ENCODE data around the gene MYO5A.

Gene MYO5A

GRCh38 chr15:52415628-52416027, 113.1 kb downstream of the MYO5A start:
- FAIRE-seq, result no peak

GRCh38 chr15:52414936-52415335, 113.7 kb downstream of the MYO5A start:
- no peak for FAIRE-seq

GRCh38 chr15:52408823-52409222, 119.9 kb downstream of the MYO5A start:
- no peak for FAIRE-seq

GRCh38 chr15:52407374-52407773, 121.3 kb downstream of the MYO5A start:
- no peak for FAIRE-seq

GRCh38 chr15:52406601-52407000, 122.1 kb downstream of the MYO5A start:
- FAIRE-seq, result no peak

GRCh38 chr15:52405856-52406255, 122.8 kb downstream of the MYO5A start:
- FAIRE-seq, result no peak

GRCh38 chr15:52397118-52397517, 131.6 kb downstream of the MYO5A start:
- FAIRE-seq, result no peak

GRCh38 chr15:52394118-52394517, 134.6 kb downstream of the MYO5A start:
- no peak for FAIRE-seq

- no peak for FAIRE-seq
These were observed 136.5 kb downstream of the MYO5A start for GRCh38 chr15:52392008-52392687.

- no peak for FAIRE-seq
These were observed 137.6 kb downstream of the MYO5A start for GRCh38 chr15:52391069-52391468.

- no peak for FAIRE-seq
These were observed 143.0 kb downstream of the MYO5A start for GRCh38 chr15:52385670-52386069.

- no peak for FAIRE-seq
These were observed 145.5 kb downstream of the MYO5A start for GRCh38 chr15:52383100-52383588.

GRCh38 chr15:52382647-52383046, 146.0 kb downstream of the MYO5A start:
- FAIRE-seq, result no peak

- no peak for FAIRE-seq
These were observed 149.1 kb downstream of the MYO5A start for GRCh38 chr15:52379395-52380106.

GRCh38 chr15:52378746-52379394, 149.8 kb downstream of the MYO5A start:
- no peak for FAIRE-seq

GRCh38 chr15:52370010-52370409, 158.7 kb downstream of the MYO5A start:
- FAIRE-seq, result no peak

- FAIRE-seq, result no peak
These were observed 159.2 kb downstream of the MYO5A start for GRCh38 chr15:52369455-52369854.

GRCh38 chr15:52369030-52369429, 159.7 kb downstream of the MYO5A start:
- FAIRE-seq, result no peak

GRCh38 chr15:52368402-52368801, 160.3 kb downstream of the MYO5A start:
- no peak for FAIRE-seq

- no peak for FAIRE-seq
These were observed 166.2 kb downstream of the MYO5A start for GRCh38 chr15:52362497-52362896.

- no peak for FAIRE-seq
These were observed 166.6 kb downstream of the MYO5A start for GRCh38 chr15:52361975-52362494.

GRCh38 chr15:52361494-52361893, 167.2 kb downstream of the MYO5A start:
- FAIRE-seq, result no peak
